Measurements from ENCODE around the gene TMTC2.

TMTC2 gene

GRCh38 chr12:82682851-82683261 lies 3.9 kb upstream of the TMTC2 start:
- DNase-seq: no peak

- peak; percentile 88 for DNase-seq
Measured at GRCh38 chr12:82685790-82686167, 927 bp upstream of the TMTC2 start.

- peak; percentile 53 for DNase-seq
Measured at GRCh38 chr12:82687021-82688011, 610 bp downstream of the TMTC2 start.

DNA sequence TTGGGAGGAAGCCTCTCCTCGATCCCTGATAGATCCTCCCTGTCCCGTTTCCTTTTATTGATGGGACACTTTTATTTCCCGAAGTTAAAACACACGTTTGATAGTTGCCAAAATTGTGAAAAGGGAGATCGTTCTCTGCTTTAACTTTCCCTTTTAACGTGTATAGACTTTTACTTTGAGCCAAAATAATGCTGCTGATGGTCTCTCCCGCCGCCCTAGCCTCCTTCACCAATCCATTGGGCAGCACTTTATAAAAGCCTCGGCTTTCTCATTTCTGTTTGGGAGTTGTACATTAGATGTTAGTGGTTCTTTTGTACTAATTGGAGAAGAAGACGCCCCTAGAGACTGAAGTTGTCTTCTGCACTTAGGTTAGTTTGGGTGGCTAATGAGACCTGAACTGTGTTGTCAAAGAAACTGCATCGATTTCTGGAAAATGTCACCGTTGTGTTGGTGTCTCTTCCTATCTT lies 1.4 kb downstream of the TMTC2 start:
- DNase-seq: no peak

DNA sequence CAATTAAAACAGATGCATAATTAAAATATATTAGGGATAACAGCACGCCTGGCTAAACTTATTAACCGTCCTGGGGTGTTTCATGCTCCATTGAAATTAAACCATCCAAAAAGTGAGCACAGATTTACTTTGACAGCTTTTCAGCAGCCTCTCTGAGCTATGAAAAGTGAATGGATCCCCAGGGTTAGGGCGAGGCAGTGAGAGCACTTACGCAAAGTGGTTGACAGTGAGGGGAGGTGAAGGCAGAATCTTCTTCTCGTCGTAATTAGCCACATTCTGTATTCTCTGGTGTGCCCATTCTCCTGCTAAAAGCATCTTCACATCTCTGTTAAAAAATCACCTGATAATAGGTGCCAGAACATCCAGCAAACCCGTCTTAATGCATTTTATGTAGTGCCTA lies 1.9 kb downstream of the TMTC2 start:
- no peak for DNase-seq

- no peak for DNase-seq
Measured at GRCh38 chr12:82690006-82690405, 3.3 kb downstream of the TMTC2 start.

DNA sequence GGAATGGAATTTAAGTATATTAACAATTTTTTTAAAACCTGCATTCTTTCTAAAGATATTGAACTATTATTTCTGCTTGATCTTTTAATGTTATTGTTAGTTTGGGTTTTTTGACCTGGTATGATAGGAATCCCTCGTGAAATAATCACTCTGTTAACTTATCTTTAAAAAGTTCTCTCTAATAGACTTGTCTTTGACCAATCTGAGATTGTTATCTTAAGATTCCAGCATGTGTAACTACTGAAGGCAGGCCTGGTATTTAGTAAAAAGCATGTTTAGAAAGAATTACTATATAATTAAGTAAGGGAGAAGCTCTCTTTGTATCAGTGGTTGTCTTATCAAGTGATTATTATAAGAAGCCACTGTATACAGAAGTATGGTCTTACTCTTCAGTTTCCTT lies 4.8 kb downstream of the TMTC2 start:
- DNase-seq: no peak

DNA sequence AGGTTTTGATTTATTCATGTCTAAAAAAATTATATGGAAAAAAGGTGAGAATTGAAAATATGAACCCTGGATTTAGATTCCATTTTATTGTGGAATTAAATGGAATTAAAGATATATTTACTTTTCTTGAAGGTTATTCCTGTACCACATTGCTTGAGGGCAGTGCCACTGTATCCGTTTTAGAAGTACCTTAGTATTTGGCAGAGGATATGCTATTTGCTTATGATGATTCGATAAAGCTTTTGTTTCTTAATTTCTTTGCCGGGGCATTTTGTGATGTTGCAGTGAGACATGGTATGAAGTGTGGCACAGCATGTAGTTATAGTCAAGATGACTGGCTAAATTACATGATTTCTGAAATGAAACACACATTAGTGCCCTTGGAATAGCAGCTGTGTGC lies 7.6 kb downstream of the TMTC2 start:
- no peak for DNase-seq

DNA sequence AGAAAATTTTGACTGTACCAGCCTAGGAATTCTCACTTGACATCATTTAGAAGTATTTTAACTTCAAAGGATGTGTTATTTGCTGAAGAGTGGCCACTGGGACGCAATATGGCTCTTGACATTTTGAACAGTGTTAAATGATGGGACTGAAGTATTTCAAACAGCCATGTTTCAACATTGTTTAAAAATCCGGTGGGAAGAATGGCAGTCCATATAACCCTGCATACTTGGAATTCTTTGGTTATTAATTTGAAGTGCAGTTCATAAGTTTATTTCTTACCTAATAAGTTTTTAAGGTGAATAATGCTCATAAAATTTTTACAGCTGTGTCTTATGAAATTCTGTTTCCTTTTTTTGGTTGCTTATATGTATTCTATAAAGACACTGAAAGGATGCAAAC lies 8.3 kb downstream of the TMTC2 start:
- no peak for DNase-seq

DNA sequence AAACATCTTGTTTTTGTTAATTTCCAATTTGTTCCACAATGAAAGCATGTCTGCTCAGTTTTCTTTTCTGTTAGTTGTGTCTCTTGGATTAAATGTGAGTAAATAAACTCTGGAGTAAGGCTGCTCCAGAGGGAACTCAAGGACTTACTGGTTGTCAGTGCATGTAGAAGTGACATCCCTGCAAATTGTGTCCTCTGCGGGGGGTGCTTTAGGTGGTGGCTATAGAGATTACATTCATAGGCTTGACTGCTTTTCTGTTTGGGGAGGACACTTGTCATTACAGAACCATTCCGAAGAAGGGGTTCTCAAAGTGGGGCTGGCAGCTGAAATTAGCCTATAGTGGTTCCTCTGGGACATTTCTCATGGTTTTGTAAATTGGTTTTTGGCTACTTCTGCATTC lies 8.8 kb downstream of the TMTC2 start:
- DNase-seq: no peak

GRCh38 chr12:82696543-82696942 lies 9.8 kb downstream of the TMTC2 start:
- DNase-seq: no peak

GRCh38 chr12:82698708-82699564 lies 12.2 kb downstream of the TMTC2 start:
- DNase-seq: no peak

DNA sequence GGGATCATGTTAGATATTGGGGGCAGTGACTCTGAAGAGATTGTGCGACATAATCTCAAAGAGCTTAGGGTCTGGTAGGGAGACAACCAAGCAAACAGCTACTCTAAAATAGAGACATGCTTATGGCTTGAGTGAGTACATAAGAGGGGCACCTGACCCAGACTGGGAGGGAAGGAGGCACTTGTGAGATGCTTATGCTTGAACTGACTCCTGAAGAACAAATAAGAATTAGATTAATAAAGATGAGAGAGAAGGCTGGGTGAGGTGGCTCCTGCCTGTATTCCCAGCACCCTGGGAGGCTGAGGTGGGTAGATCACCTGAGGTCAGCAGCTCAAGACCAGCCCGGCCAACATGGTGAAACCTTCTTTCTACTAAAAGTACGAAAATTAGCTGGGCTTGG lies 19.1 kb downstream of the TMTC2 start:
- DNase-seq: no peak

DNA sequence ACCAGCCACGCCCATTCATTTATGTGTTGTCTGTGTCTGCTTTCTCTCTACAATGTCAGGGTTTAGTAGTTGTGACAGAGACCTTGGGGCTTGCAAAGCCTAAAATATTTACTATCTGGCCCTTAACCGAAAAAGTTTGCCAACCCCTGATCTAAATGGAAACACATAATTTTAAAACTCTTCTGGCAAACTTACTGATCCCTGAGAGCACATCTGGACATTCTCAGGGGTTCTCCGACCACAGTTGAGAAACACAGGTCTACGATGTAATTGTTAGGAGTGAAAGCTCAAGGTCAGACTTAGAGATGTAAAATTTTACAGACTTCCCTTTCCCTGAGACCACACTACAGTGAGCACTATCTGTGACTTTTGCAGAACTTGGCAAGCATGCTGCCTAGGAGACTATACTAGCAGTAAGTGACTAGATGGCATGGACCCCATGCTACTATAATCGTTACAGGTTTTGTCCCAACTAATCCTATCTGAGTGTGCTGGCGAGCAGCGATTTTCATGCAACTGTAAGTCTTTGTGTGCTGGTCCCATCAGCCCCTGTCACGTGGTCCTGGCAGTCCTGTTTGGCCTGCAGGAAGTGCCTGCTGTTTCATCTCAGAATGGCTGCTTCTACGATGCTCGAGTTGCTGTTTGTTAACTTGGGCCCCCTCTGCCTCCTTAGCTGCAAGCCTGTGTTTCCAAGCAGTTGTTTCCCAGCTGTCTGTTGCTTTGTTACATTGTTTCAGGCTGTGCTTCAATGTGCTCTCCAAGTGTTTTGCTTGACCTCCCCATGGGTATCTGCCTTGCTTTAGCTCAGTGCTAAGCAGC lies 21.6 kb downstream of the TMTC2 start:
- no peak for DNase-seq

DNA sequence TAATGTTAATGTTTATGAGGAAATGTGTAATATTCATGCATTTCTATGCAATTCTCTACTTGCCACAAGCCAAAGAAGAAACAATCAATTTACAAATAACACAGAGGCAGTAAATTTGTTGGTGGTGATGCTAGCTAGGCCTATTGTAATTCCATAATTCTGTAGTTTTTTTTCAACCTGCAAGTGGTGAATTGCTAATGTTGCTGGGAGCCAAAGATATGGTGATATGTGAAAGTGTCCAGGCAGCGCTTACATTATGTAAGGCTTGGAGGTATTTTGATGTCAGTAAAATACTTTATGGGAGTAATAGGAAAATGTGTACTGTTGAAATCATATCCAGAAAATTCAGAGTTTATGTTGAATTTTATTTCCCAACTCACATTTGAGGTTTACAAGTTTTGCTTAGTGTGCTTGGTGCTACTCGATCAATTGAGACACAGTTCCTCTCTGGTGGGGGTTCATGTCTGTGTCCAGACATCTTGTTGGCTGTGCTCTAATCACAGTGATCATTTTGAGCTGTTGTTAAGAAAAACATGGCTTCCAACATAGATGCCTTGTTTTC lies 23.2 kb downstream of the TMTC2 start:
- no peak for DNase-seq

GRCh38 chr12:82710741-82711140 lies 24.0 kb downstream of the TMTC2 start:
- no peak for DNase-seq

GRCh38 chr12:82714427-82714826 lies 27.7 kb downstream of the TMTC2 start:
- no peak for DNase-seq

- DNase-seq: no peak
Measured at GRCh38 chr12:82721726-82722125, 35.0 kb downstream of the TMTC2 start.

DNA sequence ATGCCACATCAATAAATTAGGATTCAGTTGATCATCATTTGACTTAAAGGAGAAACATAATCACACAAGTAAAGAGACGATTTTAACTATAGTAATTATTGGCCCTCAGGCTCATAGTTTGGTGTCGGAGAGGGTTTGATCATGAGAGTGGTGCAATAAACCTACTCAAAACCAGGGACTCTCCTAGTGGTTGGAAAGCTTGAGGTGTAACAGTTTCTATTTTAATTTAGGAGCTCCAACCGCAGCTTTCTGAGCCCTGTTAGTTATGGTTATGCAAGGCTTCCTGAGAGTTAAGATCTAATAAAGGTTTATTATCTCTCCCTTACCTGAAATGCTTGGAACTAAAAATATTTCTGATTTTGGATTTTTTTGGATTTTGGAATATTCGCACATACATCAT lies 36.4 kb downstream of the TMTC2 start:
- DNase-seq: no peak

- DNase-seq: no peak
Measured at GRCh38 chr12:82723891-82724290, 37.2 kb downstream of the TMTC2 start.

DNA sequence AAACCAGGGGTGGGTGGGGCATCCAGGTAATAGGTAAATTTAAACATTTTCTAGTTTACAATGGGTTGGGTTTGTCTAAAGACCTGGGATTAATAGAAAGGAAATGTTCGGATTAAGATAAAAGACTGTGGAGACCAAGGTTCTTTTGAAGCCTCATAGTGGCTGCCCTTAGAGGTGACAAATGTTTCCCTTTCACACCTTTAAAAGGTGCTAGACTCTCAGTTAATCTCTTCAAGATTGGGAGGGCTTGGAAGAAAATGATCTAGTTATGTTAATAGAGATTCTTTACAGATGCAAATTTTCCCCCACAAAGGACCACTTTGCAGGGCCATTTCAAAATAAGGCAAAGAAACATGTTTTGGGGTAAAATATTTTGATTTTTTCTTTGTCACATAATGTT lies 39.0 kb downstream of the TMTC2 start:
- no peak for DNase-seq

GRCh38 chr12:82727886-82728285 lies 41.2 kb downstream of the TMTC2 start:
- DNase-seq: no peak

All from T-helper 9 cell (primary cell).